ENCODE results near the gene HLF. TPM values are rescaled to one million over a fixed set of nuclear protein-coding genes. Genes with fewer than 3 reads are reported as not detected.

HLF gene
- total and polyA plus RNA-seq, 2 of the 4 experiments (the other 2 are of a cell fraction): 0.18 TPM; not detected in 1

DNA sequence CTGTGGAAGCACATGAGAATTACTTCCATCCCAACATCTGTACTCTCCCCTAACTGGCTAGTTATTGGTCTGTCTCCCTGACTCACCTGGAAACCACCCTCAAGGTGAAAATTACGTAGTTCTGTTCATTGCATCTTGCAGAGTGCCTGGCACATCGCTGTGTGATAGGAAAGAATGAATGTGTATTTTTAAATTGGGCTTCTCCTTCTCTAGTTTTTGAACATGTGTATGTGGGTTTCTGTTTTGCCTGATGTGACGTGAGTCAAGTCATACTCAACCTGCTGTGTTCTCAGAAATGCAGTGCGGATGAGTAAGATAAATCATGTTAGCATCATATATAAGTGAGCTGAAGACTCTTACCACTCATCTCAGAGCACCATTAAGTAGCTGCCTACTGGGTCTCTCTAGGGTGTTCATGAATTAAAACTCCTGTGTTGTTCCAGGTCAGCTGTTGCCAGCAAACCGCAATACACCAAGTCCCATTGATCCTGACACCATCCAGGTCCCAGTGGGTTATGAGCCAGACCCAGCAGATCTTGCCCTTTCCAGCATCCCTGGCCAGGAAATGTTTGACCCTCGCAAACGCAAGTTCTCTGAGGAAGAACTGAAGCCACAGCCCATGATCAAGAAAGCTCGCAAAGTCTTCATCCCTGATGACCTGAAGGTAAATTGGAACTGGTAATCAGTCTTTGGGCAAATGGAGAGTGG is 50.2 kb downstream of the HLF start:
- no peak overlapping the region for H3K23ac ChIP-seq (ENCODE audit: low read depth, low read length)
- H3K4me1 ChIP-seq (ENCODE audit: control insufficient read depth, insufficient read depth, low read length): no peaks in the 10 kb centered on the region
- H4K8ac ChIP-seq (ENCODE audit: low read depth in 2 of 2, low read length in 2 of 2): no peak overlapping the region
- POLR2A ChIA-PET (ENCODE audit: unreplicated experiment): no interaction called here
- H3K9ac ChIP-seq (ENCODE audit: low read depth, low read length): no peak overlapping the region
- no peak overlapping the region for H3K18ac ChIP-seq (ENCODE audit: low read depth, low read length)
- DNase-seq (no peak), ATAC-seq (ENCODE audit: low read depth) (no peak)
- dilution Hi-C loops (cut with HindIII; ENCODE audit: low sequenced_read_pairs, unreplicated experiment): no loop called here
- 77% methylated on average over 2 of the region's 8 CpGs; no CpG with 5 or more reads in 1 of the 2 experiments for WGBS, 2 experiments (ENCODE audit: extremely low coverage in 2 of 2, insufficient read length in 1 of 2)
- no peak overlapping the region for H3K27ac ChIP-seq (ENCODE audit: insufficient read depth, low read length)
- no peaks in the 10 kb centered on the region for H3K36me3 ChIP-seq (ENCODE audit: control insufficient read depth, insufficient read depth, low read length)
- no peaks in the 10 kb centered on the region for H3K9me3 ChIP-seq (ENCODE audit: control insufficient read depth, insufficient read depth, low read length)
- H3K4ac ChIP-seq (ENCODE audit: low read depth, low read length): no peak overlapping the region
- H2BK5ac ChIP-seq (ENCODE audit: low read depth, low read length, poor library complexity, severe bottlenecking): no peak overlapping the region
- peaks cover 3% of the 10 kb centered on the region; the same call in 1 of the 2 replicates for H3K27me3 ChIP-seq (ENCODE audit: control insufficient read depth, insufficient read depth, low read length)
- H2BK15ac ChIP-seq (ENCODE audit: low read depth, low read length): no peak overlapping the region
- H4K20me1 ChIP-seq (ENCODE audit: insufficient read depth, low read length): no peaks in the 10 kb centered on the region
- no peaks in the 10 kb centered on the region for H3K9me1 ChIP-seq (ENCODE audit: insufficient read depth, low read length)
- no peak overlapping the region for H3K4me2 ChIP-seq (ENCODE audit: low read depth, low read length)
- no peak overlapping the region for H4K91ac ChIP-seq (ENCODE audit: insufficient read depth, low read depth, low read length)
- H2BK20ac ChIP-seq (ENCODE audit: low read depth, low read length): no peak overlapping the region
- CTCF ChIA-PET: no interaction called here
- no peak overlapping the region for H4K5ac ChIP-seq (ENCODE audit: low read depth, low read length)
- no peak overlapping the region for H2BK120ac ChIP-seq (ENCODE audit: low read depth, low read length)
- H2AK5ac ChIP-seq (ENCODE audit: low read depth, low read length): no peak overlapping the region
- H2AK9ac ChIP-seq (replicated peaks; ENCODE audit: low read depth, low read length, poor library complexity): no peak overlapping the region
- no peak overlapping the region for H3K14ac ChIP-seq (replicated peaks; ENCODE audit: low read depth, low read length)
- no peak overlapping the region for H3K56ac ChIP-seq (ENCODE audit: extremely low read depth, insufficient read depth, low read length)
- no peak for TF ChIP-seq RFX5 (IDR thresholded peaks at IDR 0.05; ENCODE audit: low read depth, low read length)
- TF ChIP-seq, protein P1, sequence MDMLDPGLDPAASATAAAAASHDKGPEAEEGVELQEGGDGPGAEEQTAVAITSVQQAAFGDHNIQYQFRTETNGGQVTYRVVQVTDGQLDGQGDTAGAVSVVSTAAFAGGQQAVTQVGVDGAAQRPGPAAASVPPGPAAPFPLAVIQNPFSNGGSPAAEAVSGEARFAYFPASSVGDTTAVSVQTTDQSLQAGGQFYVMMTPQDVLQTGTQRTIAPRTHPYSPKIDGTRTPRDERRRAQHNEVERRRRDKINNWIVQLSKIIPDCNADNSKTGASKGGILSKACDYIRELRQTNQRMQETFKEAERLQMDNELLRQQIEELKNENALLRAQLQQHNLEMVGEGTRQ (IDR thresholded peaks at IDR 0.05; ENCODE audit: low read depth, low read length): no peak
- TF ChIP-seq, protein P2, sequence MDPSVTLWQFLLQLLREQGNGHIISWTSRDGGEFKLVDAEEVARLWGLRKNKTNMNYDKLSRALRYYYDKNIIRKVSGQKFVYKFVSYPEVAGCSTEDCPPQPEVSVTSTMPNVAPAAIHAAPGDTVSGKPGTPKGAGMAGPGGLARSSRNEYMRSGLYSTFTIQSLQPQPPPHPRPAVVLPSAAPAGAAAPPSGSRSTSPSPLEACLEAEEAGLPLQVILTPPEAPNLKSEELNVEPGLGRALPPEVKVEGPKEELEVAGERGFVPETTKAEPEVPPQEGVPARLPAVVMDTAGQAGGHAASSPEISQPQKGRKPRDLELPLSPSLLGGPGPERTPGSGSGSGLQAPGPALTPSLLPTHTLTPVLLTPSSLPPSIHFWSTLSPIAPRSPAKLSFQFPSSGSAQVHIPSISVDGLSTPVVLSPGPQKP (IDR thresholded peaks at IDR 0.05; ENCODE audit: borderline replicate concordance, low read depth, low read length): no peak
- no peak for TF ChIP-seq NFE2L2 (IDR thresholded peaks at IDR 0.05; ENCODE audit: low read depth, low read length)
- TF ChIP-seq MXI1 (IDR thresholded peaks at IDR 0.05; ENCODE audit: borderline replicate concordance, low read depth, low read length): no peak
- TF ChIP-seq MAFK (IDR thresholded peaks at IDR 0.05; ENCODE audit: low read depth, low read length): no peak
- no peak for TF ChIP-seq MAZ (IDR thresholded peaks at IDR 0.05; ENCODE audit: borderline replicate concordance, low read depth, low read length)
- TF ChIP-seq RCOR1 (IDR thresholded peaks at IDR 0.05; ENCODE audit: insufficient replicate concordance, low read length): no peak
- no peak for TF ChIP-seq CHD1 (IDR thresholded peaks at IDR 0.05; ENCODE audit: low read depth, low read length)
- TF ChIP-seq BHLHE40 (IDR thresholded peaks at IDR 0.05; ENCODE audit: low read depth, low read length): no peak
- TF ChIP-seq RAD21 (IDR thresholded peaks at IDR 0.05; ENCODE audit: low read length): no peak
- TF ChIP-seq SMC3 (IDR thresholded peaks at IDR 0.05; ENCODE audit: low read depth, low read length): no peak
- TF ChIP-seq, protein P3, sequence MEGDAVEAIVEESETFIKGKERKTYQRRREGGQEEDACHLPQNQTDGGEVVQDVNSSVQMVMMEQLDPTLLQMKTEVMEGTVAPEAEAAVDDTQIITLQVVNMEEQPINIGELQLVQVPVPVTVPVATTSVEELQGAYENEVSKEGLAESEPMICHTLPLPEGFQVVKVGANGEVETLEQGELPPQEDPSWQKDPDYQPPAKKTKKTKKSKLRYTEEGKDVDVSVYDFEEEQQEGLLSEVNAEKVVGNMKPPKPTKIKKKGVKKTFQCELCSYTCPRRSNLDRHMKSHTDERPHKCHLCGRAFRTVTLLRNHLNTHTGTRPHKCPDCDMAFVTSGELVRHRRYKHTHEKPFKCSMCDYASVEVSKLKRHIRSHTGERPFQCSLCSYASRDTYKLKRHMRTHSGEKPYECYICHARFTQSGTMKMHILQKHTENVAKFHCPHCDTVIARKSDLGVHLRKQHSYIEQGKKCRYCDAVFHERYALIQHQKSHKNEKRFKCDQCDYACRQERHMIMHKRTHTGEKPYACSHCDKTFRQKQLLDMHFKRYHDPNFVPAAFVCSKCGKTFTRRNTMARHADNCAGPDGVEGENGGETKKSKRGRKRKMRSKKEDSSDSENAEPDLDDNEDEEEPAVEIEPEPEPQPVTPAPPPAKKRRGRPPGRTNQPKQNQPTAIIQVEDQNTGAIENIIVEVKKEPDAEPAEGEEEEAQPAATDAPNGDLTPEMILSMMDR (conservative IDR thresholded peaks at IDR 0.05; ENCODE audit: low read depth, low read length): no peak
- TF ChIP-seq FOS (IDR thresholded peaks at IDR 0.05; ENCODE audit: low read depth, low read length): no peak
- TF ChIP-seq POLR2A (IDR thresholded peaks at IDR 0.05; ENCODE audit: low read depth, low read length): no peak
- no peak for TF ChIP-seq CEBPB (IDR thresholded peaks at IDR 0.05; ENCODE audit: low read depth, low read length)
- in situ Hi-C loops (cut with MboI; ENCODE audit: low sequenced_read_pairs): no loop called here
- H3K4me3 ChIP-seq (ENCODE audit: insufficient read depth, low read depth, low read length): no peak overlapping the region
- BruUV-seq (replicated peaks): no TSS peak
- H2AFZ ChIP-seq (replicated peaks; ENCODE audit: low read length, poor library complexity): no peak overlapping the region
- no peaks in the 10 kb centered on the region for H3K79me1 ChIP-seq (ENCODE audit: low read depth in 1 of 2, low read length in 2 of 2)
- intact Hi-C loops (cut with micrococcal nuclease): no loop called here

Measured in IMR-90 (cell line).